Measurements from ENCODE around the gene COLEC11.
"Not testable (repeated sequence)": the region's sequence is repeated elsewhere in the genome, so short reads cannot be mapped to it uniquely, and the experiment has no call there.

Gene COLEC11

GRCh38 chr2:3606028-3606369 is 11.1 kb downstream of the COLEC11 start:
- DNase-seq (ENCODE audit: low read depth), result no peak

GRCh38 chr2:3606370-3607201 is 11.7 kb downstream of the COLEC11 start:
- no peak for DNase-seq (ENCODE audit: low read depth)

GRCh38 chr2:3608373-3609278 is 13.7 kb downstream of the COLEC11 start:
- no peak for DNase-seq (ENCODE audit: low read depth)

- not testable (repeated sequence) for DNase-seq (ENCODE audit: low read depth)
Measured at GRCh38 chr2:3609279-3609673, 14.4 kb downstream of the COLEC11 start.

- DNase-seq (ENCODE audit: low read depth), result no peak
Measured at GRCh38 chr2:3610415-3610814, 15.5 kb downstream of the COLEC11 start.

GRCh38 chr2:3610881-3611505 is 16.1 kb downstream of the COLEC11 start:
- DNase-seq (ENCODE audit: low read depth), result no peak

GRCh38 chr2:3611589-3611988 is 16.7 kb downstream of the COLEC11 start:
- no peak for DNase-seq (ENCODE audit: low read depth)

GRCh38 chr2:3612639-3613523 is 18.0 kb downstream of the COLEC11 start:
- no peak for DNase-seq (ENCODE audit: low read depth)

GRCh38 chr2:3613524-3613905 is 18.6 kb downstream of the COLEC11 start:
- DNase-seq (ENCODE audit: low read depth), result no peak

GRCh38 chr2:3614743-3615142 is 19.8 kb downstream of the COLEC11 start:
- DNase-seq (ENCODE audit: low read depth), result not testable (repeated sequence)

GRCh38 chr2:3615541-3616200 is 20.8 kb downstream of the COLEC11 start:
- DNase-seq (ENCODE audit: low read depth), result not testable (repeated sequence)

- not testable (repeated sequence) for DNase-seq (ENCODE audit: low read depth)
Measured at GRCh38 chr2:3616435-3617197, 21.7 kb downstream of the COLEC11 start.

- DNase-seq (ENCODE audit: low read depth), result no peak
Measured at GRCh38 chr2:3617198-3617890, 22.4 kb downstream of the COLEC11 start.

- no peak for DNase-seq (ENCODE audit: low read depth)
Measured at GRCh38 chr2:3618367-3618766, 23.5 kb downstream of the COLEC11 start.

GRCh38 chr2:3619033-3619432 is 24.1 kb downstream of the COLEC11 start:
- DNase-seq (ENCODE audit: low read depth), result no peak

- DNase-seq (ENCODE audit: low read depth), result not testable (repeated sequence)
Measured at GRCh38 chr2:3619661-3620060, 24.7 kb downstream of the COLEC11 start.

GRCh38 chr2:3620834-3621233 is 25.9 kb downstream of the COLEC11 start:
- DNase-seq (ENCODE audit: low read depth), result peak; percentile 90

GRCh38 chr2:3622967-3623366 is 28.1 kb downstream of the COLEC11 start:
- no peak for DNase-seq (ENCODE audit: low read depth)

GRCh38 chr2:3624059-3624794 is 29.3 kb downstream of the COLEC11 start:
- DNase-seq (ENCODE audit: low read depth), result no peak
